ENCODE results near the gene GASK1A. TPM values are rescaled to one million over a fixed set of nuclear protein-coding genes. Genes with fewer than 3 reads are reported as not detected.

GASK1A gene
- total and polyA plus RNA-seq, 2 of the 4 experiments (the other 2 are of a cell fraction) = 0.18 to 0.19 TPM

- Histone ChIP-seq H3K36me3 (ENCODE audit: control insufficient read depth, insufficient read depth, low read length) (no peaks in the 10 kb centered on the region), H3K4me2 (ENCODE audit: low read depth, low read length) (no peak overlapping the region), H3K4ac (ENCODE audit: low read depth, low read length) (no peak overlapping the region), H4K91ac (ENCODE audit: insufficient read depth, low read depth, low read length) (no peak overlapping the region), H3K27ac (ENCODE audit: insufficient read depth, low read length) (no peak overlapping the region), H3K14ac (replicated peaks; ENCODE audit: low read depth, low read length) (no peak overlapping the region), H3K9ac (ENCODE audit: low read depth, low read length) (no peak overlapping the region), H3K4me1 (ENCODE audit: control insufficient read depth, insufficient read depth, low read length) (no peaks in the 10 kb centered on the region), H2BK20ac (ENCODE audit: low read depth, low read length) (no peak overlapping the region), H2AK9ac (replicated peaks; ENCODE audit: low read depth, low read length, poor library complexity) (no peak overlapping the region), H3K9me1 (ENCODE audit: insufficient read depth, low read length) (no peaks in the 10 kb centered on the region), H2AK5ac (ENCODE audit: low read depth, low read length) (no peak overlapping the region), H2AFZ (replicated peaks; ENCODE audit: low read length, poor library complexity) (no peak overlapping the region), H3K27me3 (ENCODE audit: control insufficient read depth, insufficient read depth, low read length) (no peaks in the 10 kb centered on the region; the same call in 1 of the 2 replicates), H3K56ac (ENCODE audit: extremely low read depth, insufficient read depth, low read length) (no peak overlapping the region), H2BK5ac (ENCODE audit: low read depth, low read length, poor library complexity, severe bottlenecking) (no peak overlapping the region), H3K18ac (ENCODE audit: low read depth, low read length) (no peak overlapping the region), H3K23ac (ENCODE audit: low read depth, low read length) (no peak overlapping the region), H3K4me3 (ENCODE audit: insufficient read depth, low read depth, low read length) (no peak overlapping the region), H4K20me1 (ENCODE audit: insufficient read depth, low read length) (no peaks in the 10 kb centered on the region), H2BK120ac (ENCODE audit: low read depth, low read length) (no peak overlapping the region), H3K79me1 (ENCODE audit: low read depth in 1 of 2, low read length in 2 of 2) (no peaks in the 10 kb centered on the region), H4K8ac (ENCODE audit: low read depth in 2 of 2, low read length in 2 of 2) (no peak overlapping the region), H2BK15ac (ENCODE audit: low read depth, low read length) (no peak overlapping the region), H4K5ac (ENCODE audit: low read depth, low read length) (no peak overlapping the region), H3K9me3 (ENCODE audit: control insufficient read depth, insufficient read depth, low read length) (no peaks in the 10 kb centered on the region)
- in situ Hi-C loops (cut with MboI; ENCODE audit: low sequenced_read_pairs) = loop anchor here (5.0 to 25.0 kb wide), 3 partner anchors 196 to 1226 kb away; no protein-coding TSS in a partner anchor
- ATAC-seq (ENCODE audit: low read depth) (peak; percentile 87), DNase-seq (peak; percentile 56)
- dilution Hi-C loops (cut with HindIII; ENCODE audit: low sequenced_read_pairs, unreplicated experiment) = no loop called here
- intact Hi-C loops (cut with micrococcal nuclease) = loop anchor here (1.0 to 5.0 kb wide), 3 partner anchors 194 to 1237 kb away; no protein-coding TSS in a partner anchor
- CTCF ChIA-PET = interaction anchor here (0.5 to 4.6 kb wide), 14 partner anchors 10 to 1204 kb away, joined by 3 to 46 read pairs (median 3); no protein-coding TSS in a partner anchor
- BruUV-seq (replicated peaks) = no TSS peak
- TF ChIP-seq RAD21 (IDR thresholded peaks at IDR 0.05; ENCODE audit: low read length) (peak; percentile 62), CTCF (conservative IDR thresholded peaks at IDR 0.05; ENCODE audit: low read depth, low read length) (peak; percentile 65), SMC3 (IDR thresholded peaks at IDR 0.05; ENCODE audit: low read depth, low read length) (peak; percentile 52), MXI1 (IDR thresholded peaks at IDR 0.05; ENCODE audit: borderline replicate concordance, low read depth, low read length) (no peak)
- 20% methylated on average over 1 of the region's 4 CpGs; no CpG with 5 or more reads in 1 of the 2 experiments for WGBS, 2 experiments (ENCODE audit: extremely low coverage in 2 of 2, insufficient read length in 1 of 2)
- POLR2A ChIA-PET (ENCODE audit: unreplicated experiment) = no interaction called here
Observed at GRCh38 chr3:42961633-42962032, 17.5 kb upstream of the GASK1A start.

All from IMR-90 (cell line).